Measurements from ENCODE around the gene KCNH2.
"Not testable (repeated sequence)": the region's sequence is repeated elsewhere in the genome, so short reads cannot be mapped to it uniquely, and the experiment has no call there.

The KCNH2 gene

DNA sequence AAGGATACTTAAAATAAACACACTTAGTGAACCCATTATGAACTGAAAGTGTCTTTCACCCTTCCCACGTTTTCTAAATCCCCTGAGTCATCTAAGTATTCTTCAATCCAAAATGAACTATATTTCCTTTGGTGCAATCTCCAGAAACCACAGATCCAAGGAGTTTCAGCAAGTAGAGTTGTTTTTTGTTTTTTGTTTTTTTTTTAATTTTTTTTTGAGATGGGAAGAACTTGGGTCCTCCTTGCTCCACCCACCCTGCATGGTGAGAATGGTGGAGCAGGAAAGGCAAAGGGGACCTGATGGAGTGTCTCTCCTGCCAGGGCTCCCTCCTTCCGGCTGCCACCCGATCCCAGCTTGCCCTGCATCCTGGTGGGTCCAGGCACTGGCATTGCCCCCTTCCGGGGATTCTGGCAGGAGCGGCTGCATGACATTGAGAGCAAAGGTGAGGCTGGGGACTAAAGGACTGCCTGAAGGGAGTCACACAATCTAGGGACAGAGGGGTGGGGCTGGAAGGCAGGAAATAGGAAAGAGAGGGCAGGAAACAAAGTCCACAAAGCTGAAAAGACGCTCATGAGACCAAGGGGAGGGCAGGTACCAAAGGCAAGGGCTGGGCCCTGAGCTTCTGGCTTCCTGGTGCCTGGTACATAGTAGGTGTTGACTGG, 34.0 kb upstream of the KCNH2 start:
- DNase-seq, result no peak

DNA sequence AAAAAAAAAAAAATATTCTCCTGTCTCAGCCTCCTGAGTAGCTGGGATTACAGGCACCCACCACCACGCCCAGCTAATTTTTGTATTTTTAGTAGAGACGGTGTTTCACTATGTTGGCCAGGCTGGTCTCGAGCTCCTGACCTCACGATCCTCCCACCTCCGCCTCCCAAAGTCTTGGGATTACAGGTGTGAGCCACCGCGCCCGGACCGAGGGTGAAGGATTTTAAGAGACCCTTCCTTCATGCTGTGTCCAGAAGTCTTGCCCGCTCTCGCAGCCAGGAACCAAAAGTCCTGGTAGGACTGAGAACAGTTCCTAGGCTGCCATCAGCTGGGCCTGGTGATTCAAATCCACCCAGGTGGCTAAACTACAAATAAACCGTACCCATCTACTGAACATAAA, 33.5 kb upstream of the KCNH2 start:
- DNase-seq, result not testable (repeated sequence)

DNA sequence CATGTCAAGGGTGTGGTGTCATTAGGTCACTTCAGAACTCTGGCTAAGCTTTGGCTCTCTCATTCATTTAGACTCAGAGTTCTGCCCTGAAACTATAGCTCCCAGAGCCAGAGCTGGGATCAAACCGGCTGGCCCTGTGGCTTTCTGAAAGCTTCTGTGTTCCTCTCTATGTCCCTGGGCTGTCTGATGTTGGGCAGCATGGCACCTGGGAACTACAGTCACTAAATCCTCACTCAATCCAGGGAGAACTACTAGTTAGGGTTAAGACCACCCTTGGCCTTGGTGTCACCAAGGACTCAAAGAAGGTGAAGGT, 32.9 kb upstream of the KCNH2 start:
- DNase-seq, result no peak

DNA sequence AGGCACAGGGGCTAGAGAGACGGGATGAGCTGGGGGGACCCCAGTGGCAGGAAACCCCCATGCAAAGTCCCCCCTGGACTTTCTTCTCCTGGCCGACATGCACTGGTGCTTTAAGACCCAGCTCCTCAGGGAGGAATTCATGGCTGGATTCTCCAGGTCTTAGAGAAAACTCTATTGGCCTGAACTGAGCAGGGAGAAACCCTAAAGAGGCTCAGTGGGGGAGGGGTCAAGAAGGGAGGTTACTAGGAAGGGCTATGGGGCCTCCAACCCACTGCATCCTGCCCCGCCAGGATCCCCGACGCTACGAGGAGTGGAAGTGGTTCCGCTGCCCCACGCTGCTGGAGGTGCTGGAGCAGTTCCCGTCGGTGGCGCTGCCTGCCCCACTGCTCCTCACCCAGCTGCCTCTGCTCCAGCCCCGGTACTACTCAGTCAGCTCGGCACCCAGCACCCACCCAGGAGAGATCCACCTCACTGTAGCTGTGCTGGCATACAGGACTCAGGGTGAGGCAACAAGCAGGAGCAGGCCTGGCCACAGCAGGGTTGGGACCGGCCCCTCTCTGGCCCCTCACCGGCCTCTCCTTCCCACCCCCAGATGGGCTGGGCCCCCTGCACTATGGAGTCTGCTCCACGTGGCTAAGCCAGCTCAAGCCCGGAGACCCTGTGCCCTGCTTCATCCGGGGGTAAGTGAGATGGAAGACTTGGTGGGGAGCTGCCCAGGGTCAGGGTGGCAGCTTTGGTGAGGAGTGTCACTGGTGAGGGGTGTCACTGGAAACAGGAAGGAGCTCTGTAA, 32.4 kb upstream of the KCNH2 start:
- DNase-seq, result peak; percentile 57 to 64

DNA sequence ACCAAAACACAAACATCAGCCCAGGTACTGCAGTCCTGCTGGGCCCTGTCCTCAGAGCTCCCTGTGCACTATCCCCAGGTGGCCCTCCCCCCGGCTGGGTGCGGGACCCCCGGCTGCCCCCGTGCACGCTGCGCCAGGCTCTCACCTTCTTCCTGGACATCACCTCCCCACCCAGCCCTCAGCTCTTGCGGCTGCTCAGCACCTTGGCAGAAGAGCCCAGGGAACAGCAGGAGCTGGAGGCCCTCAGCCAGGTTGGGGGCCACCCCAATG, 31.9 kb upstream of the KCNH2 start:
- no peak for DNase-seq

DNA sequence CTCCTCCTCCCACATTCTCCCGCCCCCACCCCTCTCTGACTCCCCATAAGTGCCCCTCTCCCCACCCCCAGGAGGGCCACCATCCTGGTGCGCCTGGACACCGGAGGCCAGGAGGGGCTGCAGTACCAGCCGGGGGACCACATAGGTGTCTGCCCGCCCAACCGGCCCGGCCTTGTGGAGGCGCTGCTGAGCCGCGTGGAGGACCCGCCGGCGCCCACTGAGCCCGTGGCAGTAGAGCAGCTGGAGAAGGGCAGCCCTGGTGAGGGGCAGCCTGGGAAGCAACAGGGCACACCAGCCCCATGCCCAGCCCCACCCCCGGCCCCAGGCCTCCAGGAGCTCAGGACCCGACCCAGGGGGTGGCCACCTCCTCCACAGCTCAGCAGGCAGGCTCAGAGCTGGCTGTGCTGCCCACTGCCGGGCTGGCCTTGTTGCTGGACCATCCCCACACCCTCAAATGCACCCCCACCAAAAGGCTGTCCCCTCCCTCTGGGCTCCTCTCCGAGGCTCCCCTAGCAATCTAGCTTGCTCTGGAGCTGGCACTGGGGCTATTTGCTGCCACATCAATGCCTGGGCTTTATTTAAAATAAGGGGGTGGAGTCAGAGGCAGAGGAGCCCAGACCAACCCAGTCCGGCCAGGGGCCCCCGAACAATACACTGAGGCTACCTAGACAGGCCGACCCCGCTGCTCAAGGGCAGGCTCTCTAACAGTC, 31.4 kb upstream of the KCNH2 start:
- no peak for DNase-seq

DNA sequence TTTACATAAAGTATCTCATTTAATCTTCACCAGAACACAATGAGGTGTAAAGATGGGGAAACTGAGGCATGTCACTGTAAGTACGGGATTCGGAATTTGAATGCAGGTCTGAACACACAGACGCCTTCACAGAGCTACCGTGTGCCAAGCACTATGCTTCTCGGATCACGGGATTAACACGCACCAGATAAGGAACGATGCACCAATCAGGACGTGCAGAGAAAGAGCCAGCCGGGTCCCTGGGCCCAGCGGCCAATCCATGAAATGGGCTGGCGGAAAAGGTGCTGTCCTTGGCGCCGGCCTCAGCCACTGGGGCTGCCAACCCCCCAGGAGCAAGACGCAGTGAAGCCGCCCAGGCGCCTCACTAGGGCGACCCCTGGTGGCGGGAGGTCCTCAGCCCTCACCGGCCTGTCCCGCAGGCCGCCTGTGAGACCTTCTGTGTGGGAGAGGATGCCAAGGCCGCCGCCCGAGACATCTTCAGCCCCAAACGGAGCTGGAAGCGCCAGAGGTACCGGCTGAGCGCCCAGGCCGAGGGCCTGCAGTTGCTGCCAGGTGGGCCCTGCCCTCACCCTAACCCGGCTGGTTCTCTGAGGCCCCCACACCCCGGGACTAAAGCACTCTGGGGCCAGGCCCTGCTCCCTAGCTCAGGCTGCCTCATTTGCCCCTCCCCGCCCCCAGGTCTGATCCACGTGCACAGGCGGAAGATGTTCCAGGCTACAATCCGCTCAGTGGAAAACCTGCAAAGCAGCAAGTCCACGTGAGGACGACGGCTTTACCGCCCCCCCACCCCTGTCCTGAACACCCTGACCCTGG, 30.6 kb upstream of the KCNH2 start:
- peak; percentile 86 to 89 for DNase-seq

DNA sequence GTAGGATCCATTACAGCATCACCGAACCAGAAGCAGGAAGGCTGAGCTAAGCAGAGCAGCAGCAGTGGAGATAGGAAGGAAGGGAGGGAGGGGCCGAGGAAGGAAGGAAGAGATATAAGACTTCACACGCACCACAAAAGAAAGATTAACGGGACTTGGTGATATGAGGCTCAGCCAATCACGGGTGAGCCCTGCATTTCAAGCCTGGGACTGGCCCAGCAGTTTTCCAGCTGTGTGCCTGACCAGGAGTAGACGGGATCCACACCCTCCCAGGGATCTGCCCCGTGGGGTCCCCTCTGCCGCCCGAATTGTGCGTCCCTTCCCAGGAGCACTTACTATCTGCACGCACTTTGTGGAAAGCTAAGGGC, 30.0 kb upstream of the KCNH2 start:
- DNase-seq, result no peak

DNA sequence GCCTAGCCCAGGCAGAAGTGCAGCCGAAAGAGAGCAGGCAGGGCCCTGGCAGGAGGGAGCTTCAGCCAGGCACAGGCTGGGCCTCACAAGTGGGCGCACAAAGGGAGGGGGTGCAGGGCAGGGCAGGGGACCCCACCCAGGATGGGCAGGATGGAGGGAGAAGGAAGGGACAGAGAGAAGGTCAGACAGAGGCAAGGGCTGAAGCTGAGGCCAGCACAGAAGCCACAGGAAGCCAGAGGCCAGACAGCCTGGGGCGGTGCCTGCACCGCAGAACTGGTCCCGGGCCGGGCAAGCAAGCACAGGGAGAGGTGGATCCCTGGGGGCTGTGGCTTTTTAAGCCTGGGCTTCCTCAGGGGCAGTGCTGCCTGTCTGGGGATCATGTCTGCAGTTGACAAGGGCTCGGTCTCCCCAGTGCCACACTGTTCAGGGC, 29.4 kb upstream of the KCNH2 start:
- DNase-seq, result no peak

DNA sequence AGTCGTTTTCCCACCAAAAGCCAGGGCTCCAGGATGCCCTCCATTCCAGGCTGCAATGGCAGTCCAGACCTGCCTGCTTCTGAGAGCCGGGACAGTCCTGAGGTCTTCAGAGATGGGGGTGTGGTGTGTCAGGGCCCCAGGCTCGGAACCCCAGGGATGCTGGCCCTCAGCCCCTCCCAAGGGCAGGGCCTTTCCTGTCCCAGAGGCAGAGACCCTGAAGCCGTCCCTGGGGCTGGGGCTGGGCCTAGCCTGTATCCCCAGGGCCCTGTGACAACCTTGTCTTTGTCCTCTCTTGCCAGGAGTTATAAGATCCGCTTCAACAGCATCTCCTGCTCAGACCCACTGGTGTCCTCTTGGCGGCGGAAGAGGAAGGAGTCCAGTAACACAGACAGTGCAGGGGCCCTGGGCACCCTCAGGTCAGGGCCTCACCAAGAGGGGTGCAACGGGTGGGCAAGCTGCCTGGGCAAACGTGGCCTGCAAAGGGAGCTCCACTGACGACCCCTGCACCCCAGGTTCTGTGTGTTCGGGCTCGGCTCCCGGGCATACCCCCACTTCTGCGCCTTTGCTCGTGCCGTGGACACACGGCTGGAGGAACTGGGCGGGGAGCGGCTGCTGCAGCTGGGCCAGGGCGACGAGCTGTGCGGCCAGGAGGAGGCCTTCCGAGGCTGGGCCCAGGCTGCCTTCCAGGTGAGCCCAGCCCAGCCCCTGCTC, 28.6 kb upstream of the KCNH2 start:
- DNase-seq, result no peak

DNA sequence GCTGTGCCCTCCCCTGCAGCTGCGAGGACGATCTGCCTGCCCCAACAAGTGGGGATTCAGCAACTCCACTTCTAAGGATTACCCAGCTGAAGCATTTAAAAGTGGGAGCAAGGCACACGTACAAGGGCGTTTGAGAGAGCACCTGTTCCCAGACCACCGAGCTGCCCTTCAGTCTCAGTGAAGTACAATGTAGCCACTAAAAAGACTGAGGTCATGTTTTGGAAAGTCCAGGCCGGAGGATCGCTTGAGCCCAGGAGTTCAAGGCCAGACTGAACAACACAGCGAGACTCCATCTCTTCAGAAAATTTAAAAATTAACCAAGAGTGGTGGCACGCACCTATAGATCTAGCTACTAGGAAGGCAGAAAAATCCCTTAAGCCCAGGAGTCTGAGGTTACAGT, 27.4 kb upstream of the KCNH2 start:
- DNase-seq, result no peak

DNA sequence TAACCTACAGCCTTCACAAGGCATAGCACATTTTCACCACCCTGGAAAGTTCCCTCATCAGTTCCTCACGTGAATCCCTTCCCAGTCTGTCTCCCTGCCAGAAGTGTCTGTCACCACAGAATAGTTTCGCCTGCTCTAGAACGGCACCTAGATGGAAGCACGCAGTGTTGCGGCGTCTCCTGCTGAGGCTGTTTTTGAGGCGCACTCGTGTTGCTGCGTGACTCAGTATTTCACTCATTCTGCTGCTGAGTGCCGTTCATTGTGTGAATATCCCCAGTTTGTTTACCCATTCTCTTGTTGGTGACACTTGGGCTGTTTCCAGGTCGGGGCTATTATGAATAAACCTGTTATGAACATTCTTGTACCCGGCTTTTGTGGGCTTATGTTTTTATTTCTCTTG, 25.5 kb upstream of the KCNH2 start:
- DNase-seq, result no peak

DNA sequence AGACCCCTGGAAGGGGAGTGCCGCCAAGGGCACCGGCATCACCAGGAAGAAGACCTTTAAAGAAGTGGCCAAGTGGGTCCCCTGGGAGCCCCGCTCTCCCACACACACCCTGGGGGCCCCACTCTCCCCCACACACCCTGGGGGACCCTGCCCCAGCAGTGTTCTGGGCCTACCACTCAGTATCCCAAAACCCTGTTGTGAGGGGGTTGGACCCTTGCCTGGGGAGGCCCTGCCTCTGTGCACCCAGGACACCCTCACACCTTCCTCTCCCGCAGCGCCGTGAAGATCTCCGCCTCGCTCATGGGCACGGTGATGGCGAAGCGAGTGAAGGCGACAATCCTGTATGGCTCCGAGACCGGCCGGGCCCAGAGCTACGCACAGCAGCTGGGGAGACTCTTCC, 23.4 kb upstream of the KCNH2 start:
- DNase-seq, result no peak

DNA sequence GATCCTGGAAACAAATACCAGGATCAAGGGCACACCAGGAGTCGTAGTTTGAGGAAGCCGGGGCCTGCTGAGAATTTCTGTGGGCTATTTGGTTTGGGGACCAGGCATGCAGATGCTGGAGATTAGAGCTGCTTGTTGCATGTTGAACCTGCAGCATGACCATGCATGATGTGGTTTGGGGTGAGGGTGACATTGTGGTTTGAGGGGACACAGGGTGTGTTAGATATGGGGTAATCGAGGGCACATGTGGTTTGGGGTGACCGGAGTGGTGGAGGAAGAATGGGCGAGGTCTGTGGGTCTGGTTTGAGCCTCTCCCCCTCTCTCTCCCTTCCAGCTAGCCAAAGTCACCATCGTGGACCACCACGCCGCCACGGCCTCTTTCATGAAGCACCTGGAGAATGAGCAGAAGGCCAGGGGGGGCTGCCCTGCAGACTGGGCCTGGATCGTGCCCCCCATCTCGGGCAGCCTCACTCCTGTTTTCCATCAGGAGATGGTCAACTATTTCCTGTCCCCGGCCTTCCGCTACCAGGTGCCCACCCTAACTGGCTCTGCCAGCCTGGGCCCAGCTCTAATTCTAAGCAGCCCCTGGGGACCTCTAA, 22.9 kb upstream of the KCNH2 start:
- no peak for DNase-seq

DNA sequence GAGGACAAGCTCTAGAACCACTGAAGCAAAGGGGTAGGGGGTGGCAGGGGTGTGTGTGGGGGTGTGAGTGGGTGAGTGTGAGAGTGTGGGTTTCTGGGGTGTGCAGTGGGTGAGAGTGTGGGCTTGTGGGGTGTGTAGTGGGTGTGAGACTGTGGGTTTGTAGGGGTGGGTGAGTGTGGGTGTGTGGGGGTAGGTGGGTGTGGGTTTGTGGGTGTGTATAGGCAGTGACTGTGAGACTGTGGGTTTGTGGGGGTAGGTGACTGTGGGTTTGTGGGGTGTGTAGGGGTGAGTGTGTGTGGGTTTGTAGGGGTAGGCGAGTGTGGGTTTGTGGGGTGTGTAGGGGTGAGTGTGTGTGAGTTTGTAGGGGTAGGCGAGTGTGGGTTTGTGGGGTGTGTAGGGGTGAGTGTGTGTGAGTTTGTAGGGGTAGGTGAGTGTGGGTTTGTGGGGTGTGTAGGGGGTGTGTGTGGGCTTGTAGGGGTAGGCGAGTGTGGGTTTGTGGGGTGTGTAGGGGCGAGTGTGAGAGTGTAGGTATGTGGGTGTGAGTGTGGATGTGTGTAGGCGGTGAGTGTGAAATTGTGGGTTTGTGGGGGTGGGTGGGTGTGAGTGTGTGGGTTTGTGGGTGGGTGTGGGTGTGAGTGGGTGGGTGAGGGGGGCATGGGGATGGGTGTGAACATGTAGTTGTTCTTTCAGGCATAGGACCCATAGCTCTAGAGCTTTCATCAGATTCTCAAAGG, 21.5 kb upstream of the KCNH2 start:
- DNase-seq, result no peak

DNA sequence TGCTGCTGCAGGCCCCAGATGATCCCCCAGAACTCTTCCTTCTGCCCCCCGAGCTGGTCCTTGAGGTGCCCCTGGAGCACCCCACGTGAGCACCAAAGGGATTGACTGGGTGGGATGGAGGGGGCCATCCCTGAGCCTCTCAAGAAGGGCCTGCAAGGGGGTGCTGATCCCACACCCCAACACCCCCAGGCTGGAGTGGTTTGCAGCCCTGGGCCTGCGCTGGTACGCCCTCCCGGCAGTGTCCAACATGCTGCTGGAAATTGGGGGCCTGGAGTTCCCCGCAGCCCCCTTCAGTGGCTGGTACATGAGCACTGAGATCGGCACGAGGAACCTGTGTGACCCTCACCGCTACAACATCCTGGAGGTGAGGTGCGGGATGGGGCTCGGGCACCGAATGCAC, 20.9 kb upstream of the KCNH2 start:
- DNase-seq, result no peak

DNA sequence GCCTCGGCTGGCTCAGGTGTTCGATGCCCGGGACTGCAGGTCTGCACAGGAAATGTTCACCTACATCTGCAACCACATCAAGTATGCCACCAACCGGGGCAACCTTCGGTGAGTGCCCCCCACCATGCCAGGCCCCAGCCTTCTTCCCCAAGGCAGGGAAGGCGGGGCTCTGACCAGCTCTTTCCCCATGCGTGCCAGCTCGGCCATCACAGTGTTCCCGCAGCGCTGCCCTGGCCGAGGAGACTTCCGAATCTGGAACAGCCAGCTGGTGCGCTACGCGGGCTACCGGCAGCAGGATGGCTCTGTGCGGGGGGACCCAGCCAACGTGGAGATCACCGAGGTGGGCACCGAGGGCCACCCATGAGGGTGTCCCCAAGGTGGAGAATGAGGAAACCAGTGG, 20.2 kb upstream of the KCNH2 start:
- DNase-seq, result no peak

DNA sequence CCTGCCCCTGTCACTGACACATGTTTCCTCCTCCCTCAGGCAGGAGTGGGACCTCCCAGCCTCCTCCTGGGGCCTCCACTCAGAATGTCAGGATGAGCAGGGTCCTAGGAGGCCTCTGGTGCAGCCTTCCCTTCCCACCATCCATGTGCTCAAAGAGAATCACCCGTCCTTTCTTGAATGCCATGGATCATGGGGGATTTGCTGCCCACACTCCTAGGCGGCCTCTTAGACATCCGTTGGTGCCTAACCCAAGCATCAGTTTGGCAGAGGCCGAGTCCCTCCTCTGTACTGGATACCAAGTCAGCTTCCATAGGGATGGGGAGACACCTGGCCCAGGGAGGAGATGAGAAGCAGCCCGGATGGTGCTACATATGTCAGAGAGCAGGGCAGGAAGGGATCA, 19.7 kb upstream of the KCNH2 start:
- DNase-seq, result no peak

DNA sequence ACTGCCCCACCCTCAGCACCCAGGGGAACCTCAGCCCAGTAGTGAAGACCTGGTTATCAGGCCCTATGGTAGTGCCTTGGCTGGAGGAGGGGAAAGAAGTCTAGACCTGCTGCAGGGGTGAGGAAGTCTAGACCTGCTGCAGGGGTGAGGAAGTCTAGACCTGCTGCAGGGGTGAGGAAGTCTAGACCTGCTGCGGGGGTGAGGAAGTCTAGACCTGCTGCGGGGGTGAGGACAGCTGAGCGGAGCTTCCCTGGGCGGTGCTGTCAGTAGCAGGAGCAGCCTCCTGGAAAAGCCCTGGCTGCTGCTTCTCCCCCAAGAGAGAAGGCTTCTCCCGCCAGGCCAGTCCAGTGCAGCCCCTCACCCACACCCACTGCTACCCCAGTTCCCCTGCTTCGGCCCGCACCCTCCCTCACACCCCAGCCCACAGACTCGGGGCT, 19.0 kb upstream of the KCNH2 start:
- no peak for DNase-seq

DNA sequence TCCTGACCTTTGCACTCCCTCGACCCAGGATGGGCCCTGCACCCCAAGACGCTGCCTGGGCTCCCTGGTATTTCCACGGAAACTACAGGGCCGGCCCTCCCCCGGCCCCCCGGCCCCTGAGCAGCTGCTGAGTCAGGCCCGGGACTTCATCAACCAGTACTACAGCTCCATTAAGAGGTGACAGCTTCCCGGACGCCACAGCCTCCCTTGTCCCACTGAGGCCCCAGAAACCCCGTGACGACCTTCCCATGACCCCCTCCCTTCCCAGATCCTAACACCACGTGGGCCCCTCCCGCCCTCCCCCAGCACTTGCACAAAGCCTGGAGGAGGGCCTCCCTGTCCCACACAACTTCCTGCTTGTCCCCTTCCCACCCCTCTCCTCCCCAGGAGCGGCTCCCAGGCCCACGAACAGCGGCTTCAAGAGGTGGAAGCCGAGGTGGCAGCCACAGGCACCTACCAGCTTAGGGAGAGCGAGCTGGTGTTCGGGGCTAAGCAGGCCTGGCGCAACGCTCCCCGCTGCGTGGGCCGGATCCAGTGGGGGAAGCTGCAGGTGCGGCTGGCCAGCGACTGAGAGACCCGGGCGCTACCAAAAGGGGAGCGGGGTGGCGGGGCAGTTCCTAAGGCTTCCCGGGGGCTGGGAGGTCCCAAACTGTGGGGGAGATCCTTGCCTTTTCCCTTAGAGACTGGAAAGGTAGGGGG, 18.4 kb upstream of the KCNH2 start:
- DNase-seq, result no peak

DNA sequence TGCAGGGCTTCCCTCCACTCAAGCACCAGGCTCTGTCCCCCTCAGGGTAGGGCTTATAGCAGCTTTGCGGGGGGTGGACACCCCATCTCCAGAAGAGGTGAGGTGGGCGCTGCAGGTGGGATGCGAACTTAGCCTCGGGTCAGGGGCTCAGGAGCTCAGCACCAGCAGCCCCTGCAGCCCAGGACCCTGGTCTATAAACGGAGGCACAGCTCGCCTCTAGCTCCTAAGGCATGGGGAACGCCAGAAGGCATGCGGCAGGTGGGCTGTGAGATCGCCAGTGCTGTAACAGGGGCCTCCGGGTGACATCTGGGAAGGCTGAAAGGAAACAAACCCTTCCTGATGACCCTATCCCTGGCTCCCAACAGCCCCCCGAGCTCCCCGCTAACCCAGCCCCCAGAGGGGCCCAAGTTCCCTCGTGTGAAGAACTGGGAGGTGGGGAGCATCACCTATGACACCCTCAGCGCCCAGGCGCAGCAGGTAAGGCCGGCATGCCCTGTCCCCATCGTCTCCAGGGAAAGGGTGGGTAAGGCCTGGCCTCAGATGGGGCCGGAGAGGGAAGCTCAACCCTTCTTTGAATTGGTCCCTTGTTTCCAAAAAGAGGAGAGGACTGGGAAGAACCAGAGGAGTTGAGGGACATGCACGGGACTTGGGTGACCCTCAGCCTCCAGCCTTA, 16.9 kb upstream of the KCNH2 start:
- DNase-seq, result no peak

Measured in activated CD4-positive, alpha-beta T cell treated with anti-CD3 and anti-CD28 coated beads, Interleukin-2, amount 50 U/mL, for 48 hours (primary cell).